ENCODE results near the gene ELF3.

DNA sequence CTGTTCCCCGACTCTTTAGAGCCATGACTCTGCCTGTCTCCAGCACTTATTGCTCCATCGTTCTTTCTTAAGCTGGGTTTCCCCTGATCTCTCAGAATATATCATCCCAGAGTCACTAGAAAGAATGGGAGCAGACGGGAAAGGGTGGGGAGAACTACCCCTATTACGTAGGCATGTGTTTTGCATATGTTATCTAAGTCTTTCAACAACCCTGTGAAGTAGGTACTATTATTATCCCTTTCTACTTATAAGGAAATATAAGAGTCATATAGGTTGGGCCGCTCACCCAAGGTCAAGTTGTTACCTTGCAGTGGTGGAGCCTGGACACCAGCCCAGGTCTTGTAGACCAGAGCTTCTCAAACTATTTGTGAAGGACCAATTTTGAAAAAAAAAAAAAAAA, 38.7 kb downstream of the ELF3 start:
- TF ChIP-seq ZNF354B (CRISPR knock-in tag; IDR thresholded peaks at IDR 0.05) (no peak), ZNF138 (CRISPR knock-in tag; IDR thresholded peaks at IDR 0.05; ENCODE audit: low read depth) (no peak), JUN (CRISPR knock-in tag; IDR thresholded peaks at IDR 0.05) (no peak), FOXK1 (CRISPR knock-in tag; IDR thresholded peaks at IDR 0.05; ENCODE audit: borderline replicate concordance, low read depth) (no peak), HOXA7 (CRISPR knock-in tag; IDR thresholded peaks at IDR 0.05) (no peak), STAG1 (CRISPR knock-in tag; IDR thresholded peaks at IDR 0.05) (no peak), NFE2 (CRISPR knock-in tag; IDR thresholded peaks at IDR 0.05) (no peak), ZNF143 (CRISPR knock-in tag; IDR thresholded peaks at IDR 0.05) (no peak)
- TF ChIP-seq, protein P1, sequence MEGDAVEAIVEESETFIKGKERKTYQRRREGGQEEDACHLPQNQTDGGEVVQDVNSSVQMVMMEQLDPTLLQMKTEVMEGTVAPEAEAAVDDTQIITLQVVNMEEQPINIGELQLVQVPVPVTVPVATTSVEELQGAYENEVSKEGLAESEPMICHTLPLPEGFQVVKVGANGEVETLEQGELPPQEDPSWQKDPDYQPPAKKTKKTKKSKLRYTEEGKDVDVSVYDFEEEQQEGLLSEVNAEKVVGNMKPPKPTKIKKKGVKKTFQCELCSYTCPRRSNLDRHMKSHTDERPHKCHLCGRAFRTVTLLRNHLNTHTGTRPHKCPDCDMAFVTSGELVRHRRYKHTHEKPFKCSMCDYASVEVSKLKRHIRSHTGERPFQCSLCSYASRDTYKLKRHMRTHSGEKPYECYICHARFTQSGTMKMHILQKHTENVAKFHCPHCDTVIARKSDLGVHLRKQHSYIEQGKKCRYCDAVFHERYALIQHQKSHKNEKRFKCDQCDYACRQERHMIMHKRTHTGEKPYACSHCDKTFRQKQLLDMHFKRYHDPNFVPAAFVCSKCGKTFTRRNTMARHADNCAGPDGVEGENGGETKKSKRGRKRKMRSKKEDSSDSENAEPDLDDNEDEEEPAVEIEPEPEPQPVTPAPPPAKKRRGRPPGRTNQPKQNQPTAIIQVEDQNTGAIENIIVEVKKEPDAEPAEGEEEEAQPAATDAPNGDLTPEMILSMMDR (CRISPR knock-in tag; IDR thresholded peaks at IDR 0.05): no peak
- TF ChIP-seq, protein P2, sequence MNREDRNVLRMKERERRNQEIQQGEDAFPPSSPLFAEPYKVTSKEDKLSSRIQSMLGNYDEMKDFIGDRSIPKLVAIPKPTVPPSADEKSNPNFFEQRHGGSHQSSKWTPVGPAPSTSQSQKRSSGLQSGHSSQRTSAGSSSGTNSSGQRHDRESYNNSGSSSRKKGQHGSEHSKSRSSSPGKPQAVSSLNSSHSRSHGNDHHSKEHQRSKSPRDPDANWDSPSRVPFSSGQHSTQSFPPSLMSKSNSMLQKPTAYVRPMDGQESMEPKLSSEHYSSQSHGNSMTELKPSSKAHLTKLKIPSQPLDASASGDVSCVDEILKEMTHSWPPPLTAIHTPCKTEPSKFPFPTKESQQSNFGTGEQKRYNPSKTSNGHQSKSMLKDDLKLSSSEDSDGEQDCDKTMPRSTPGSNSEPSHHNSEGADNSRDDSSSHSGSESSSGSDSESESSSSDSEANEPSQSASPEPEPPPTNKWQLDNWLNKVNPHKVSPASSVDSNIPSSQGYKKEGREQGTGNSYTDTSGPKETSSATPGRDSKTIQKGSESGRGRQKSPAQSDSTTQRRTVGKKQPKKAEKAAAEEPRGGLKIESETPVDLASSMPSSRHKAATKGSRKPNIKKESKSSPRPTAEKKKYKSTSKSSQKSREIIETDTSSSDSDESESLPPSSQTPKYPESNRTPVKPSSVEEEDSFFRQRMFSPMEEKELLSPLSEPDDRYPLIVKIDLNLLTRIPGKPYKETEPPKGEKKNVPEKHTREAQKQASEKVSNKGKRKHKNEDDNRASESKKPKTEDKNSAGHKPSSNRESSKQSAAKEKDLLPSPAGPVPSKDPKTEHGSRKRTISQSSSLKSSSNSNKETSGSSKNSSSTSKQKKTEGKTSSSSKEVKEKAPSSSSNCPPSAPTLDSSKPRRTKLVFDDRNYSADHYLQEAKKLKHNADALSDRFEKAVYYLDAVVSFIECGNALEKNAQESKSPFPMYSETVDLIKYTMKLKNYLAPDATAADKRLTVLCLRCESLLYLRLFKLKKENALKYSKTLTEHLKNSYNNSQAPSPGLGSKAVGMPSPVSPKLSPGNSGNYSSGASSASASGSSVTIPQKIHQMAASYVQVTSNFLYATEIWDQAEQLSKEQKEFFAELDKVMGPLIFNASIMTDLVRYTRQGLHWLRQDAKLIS (CRISPR knock-in tag; IDR thresholded peaks at IDR 0.05): no peak
- TF ChIP-seq, protein P3, sequence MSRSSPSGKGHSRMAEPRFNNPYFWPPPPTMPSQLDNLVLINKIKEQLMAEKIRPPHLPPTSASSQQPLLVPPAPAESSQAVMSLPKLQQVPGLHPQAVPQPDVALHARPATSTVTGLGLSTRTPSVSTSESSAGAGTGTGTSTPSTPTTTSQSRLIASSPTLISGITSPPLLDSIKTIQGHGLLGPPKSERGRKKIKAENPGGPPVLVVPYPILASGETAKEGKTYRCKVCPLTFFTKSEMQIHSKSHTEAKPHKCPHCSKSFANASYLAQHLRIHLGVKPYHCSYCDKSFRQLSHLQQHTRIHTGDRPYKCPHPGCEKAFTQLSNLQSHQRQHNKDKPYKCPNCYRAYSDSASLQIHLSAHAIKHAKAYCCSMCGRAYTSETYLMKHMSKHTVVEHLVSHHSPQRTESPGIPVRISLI (CRISPR knock-in tag; IDR thresholded peaks at IDR 0.05; ENCODE audit: borderline replicate concordance): no peak
